GM12878 (cell line): ENCODE data around the gene MOV10L1.

ENCODE experiments used
- CBFB ChIP-seq: IDR thresholded peaks from 2 replicates; pipeline ENCODE4 v1.6.1; 2016; ENCODE audit warnings: antibody characterized with exemption, low read depth
- EP300 ChIP-seq, 2 experiments: fragments of 150-350 bp in 1 of 2; IDR thresholded peaks; 2 replicates each; pipeline ENCODE4 v1.6.1; 2011 to 2012; ENCODE audit warnings: low read depth in 2 of 2, low read length in 2 of 2, borderline replicate concordance in 1 of 2, improper control_type of control experiment in 1 of 2, inconsistent platforms in 1 of 2; ENCODE audit not compliant: control insufficient read depth in 1 of 2
- HDAC6 ChIP-seq: fragments of 200-600 bp; sonication (generic); IDR thresholded peaks from one replicate; pipeline ENCODE4 v1.8.0; 2017; ENCODE audit warnings: antibody characterized with exemption; ENCODE audit not compliant: unreplicated experiment
- JUNB ChIP-seq: IDR thresholded peaks from 2 replicates; pipeline ENCODE4 v1.6.1; 2016; ENCODE audit warnings: antibody characterized with exemption, mild to moderate bottlenecking
- POLR2A ChIP-seq: IDR thresholded peaks from 2 replicates; pipeline ENCODE4 v1.6.1; 2011; ENCODE audit warnings: low read depth, mild to moderate bottlenecking, low read length
- TF ChIP-seq, protein P1 (sequence below): fragments of 450-650 bp; IDR thresholded peaks from 2 replicates; pipeline ENCODE4 v1.6.1; 2018; ENCODE audit warnings: mild to moderate bottlenecking, low read depth, moderate library complexity; ENCODE audit not compliant: partially characterized antibody
- TF ChIP-seq, protein P2 (sequence below), 3 experiments: IDR thresholded peaks in 2 of 3; conservative IDR thresholded peaks in 1 of 3; 2 replicates each; pipeline ENCODE4 v1.5.1; 2011; ENCODE audit warnings: low read depth in 3 of 3, low read length in 3 of 3, mild to moderate bottlenecking in 3 of 3, control low read depth in 2 of 3, moderate library complexity in 2 of 3, inconsistent platforms in 1 of 3, mixed read lengths in 1 of 3; ENCODE audit not compliant: control insufficient read depth in 2 of 3, insufficient read depth in 1 of 3; ENCODE audit errors: extremely low read depth in 1 of 3
- TF ChIP-seq, protein P3 (sequence below): IDR thresholded peaks from 2 replicates; pipeline ENCODE4 v1.6.1; 2012; ENCODE audit warnings: low read depth, low read length, improper control_type of control experiment

DNA sequence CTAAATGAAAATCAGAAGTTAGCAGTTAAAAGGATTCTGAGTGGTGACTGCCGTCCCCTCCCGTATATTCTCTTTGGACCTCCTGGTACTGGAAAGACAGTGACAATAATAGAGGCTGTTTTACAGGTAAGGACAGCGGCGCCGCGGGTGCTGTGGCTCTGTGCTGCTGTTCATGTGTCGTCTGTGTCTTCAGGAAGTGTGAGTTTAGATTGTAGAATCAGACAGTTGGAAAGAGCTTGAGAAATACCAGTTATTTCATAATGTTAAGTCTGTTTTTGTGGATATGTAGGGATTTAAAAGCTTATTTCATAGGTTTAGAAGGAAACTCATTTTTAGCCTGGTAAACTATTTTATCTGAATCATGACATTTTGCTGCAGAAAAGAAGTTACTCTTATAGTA lies 53.3 kb downstream of the MOV10L1 start:
- TF ChIP-seq, protein P1, sequence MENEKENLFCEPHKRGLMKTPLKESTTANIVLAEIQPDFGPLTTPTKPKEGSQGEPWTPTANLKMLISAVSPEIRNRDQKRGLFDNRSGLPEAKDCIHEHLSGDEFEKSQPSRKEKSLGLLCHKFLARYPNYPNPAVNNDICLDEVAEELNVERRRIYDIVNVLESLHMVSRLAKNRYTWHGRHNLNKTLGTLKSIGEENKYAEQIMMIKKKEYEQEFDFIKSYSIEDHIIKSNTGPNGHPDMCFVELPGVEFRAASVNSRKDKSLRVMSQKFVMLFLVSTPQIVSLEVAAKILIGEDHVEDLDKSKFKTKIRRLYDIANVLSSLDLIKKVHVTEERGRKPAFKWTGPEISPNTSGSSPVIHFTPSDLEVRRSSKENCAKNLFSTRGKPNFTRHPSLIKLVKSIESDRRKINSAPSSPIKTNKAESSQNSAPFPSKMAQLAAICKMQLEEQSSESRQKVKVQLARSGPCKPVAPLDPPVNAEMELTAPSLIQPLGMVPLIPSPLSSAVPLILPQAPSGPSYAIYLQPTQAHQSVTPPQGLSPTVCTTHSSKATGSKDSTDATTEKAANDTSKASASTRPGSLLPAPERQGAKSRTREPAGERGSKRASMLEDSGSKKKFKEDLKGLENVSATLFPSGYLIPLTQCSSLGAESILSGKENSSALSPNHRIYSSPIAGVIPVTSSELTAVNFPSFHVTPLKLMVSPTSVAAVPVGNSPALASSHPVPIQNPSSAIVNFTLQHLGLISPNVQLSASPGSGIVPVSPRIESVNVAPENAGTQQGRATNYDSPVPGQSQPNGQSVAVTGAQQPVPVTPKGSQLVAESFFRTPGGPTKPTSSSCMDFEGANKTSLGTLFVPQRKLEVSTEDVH = no peak
- TF ChIP-seq EP300 (IDR thresholded peaks at IDR 0.05; ENCODE audit: borderline replicate concordance in 1 of 2, control insufficient read depth in 1 of 2, low read depth in 2 of 2, low read length in 2 of 2) (no peak), JUNB (no peak), CBFB (no peak), POLR2A (no peak), HDAC6 (no peak)
- TF ChIP-seq, protein P2, sequence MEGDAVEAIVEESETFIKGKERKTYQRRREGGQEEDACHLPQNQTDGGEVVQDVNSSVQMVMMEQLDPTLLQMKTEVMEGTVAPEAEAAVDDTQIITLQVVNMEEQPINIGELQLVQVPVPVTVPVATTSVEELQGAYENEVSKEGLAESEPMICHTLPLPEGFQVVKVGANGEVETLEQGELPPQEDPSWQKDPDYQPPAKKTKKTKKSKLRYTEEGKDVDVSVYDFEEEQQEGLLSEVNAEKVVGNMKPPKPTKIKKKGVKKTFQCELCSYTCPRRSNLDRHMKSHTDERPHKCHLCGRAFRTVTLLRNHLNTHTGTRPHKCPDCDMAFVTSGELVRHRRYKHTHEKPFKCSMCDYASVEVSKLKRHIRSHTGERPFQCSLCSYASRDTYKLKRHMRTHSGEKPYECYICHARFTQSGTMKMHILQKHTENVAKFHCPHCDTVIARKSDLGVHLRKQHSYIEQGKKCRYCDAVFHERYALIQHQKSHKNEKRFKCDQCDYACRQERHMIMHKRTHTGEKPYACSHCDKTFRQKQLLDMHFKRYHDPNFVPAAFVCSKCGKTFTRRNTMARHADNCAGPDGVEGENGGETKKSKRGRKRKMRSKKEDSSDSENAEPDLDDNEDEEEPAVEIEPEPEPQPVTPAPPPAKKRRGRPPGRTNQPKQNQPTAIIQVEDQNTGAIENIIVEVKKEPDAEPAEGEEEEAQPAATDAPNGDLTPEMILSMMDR (IDR thresholded peaks at IDR 0.05 in 2 of 3, conservative IDR thresholded peaks at IDR 0.05 in 1 of 3; ENCODE audit: control insufficient read depth in 2 of 3, extremely low read depth in 1 of 3, insufficient read depth in 1 of 3, low read depth in 3 of 3, low read length in 3 of 3) = no peak
- TF ChIP-seq, protein P3, sequence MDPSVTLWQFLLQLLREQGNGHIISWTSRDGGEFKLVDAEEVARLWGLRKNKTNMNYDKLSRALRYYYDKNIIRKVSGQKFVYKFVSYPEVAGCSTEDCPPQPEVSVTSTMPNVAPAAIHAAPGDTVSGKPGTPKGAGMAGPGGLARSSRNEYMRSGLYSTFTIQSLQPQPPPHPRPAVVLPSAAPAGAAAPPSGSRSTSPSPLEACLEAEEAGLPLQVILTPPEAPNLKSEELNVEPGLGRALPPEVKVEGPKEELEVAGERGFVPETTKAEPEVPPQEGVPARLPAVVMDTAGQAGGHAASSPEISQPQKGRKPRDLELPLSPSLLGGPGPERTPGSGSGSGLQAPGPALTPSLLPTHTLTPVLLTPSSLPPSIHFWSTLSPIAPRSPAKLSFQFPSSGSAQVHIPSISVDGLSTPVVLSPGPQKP = no peak
